PC-3 (cell line): Measurements from ENCODE around the gene TMEM45A. TPM values are rescaled to one million over a fixed set of nuclear protein-coding genes. Genes with fewer than 3 reads are reported as not detected.

Experiments
- ATAC-seq: fragments of 200-7000 bp; cut with Tn5 transposase; 2 replicates; pipeline ENCODE4 v1.9.1; 2020; ENCODE audit warnings: mild to moderate bottlenecking, moderate library complexity
- BruUV-seq: library from RNA; stranded (reverse); fragments of 400-500 nt; replicated peaks from 2 replicates; lab custom pipeline; 2021; lab: Mats Ljungman, UMichigan
- CTCF ChIA-PET: fragments of 300-600 bp; sonication (Branson Sonifier 250); formaldehyde crosslinking; loops from one replicate; lab custom pipeline; 2022; ENCODE audit warnings: antibody characterized with exemption; lab: Charles Lee
- POLR2A ChIA-PET: fragments of 300-600 bp; sonication (Branson Sonifier 250); formaldehyde crosslinking; loops from one replicate; lab custom pipeline; 2022; ENCODE audit warnings: antibody characterized with exemption; ENCODE audit not compliant: unreplicated experiment; lab: Charles Lee
- DNase-seq: peaks from one replicate; pipeline ENCODE4 v3.0.0-alpha.2; 2015
- H2AFZ ChIP-seq: fragments of 300-600 bp; sonication (generic); 2 replicates; pipeline ENCODE4 v1.6.0; 2016; ENCODE audit warnings: antibody characterized with exemption, low read length
- H3F3A ChIP-seq: fragments of 300-600 bp; sonication (generic); one replicate; pipeline ENCODE4 v1.6.0; 2017; ENCODE audit warnings: antibody characterized with exemption, low read length, control low read depth, mild to moderate bottlenecking; ENCODE audit not compliant: unreplicated experiment
- H3K27ac ChIP-seq: fragments of 300-600 bp; sonication (generic); 2 replicates; pipeline ENCODE4 v1.5.1; 2016; ENCODE audit warnings: mild to moderate bottlenecking, low read length
- H3K27me3 ChIP-seq: fragments of 300-600 bp; sonication (generic); 2 replicates; pipeline ENCODE4 v1.6.1; 2016; ENCODE audit warnings: low read length, mixed read lengths
- H3K36me3 ChIP-seq: fragments of 300-600 bp; sonication (generic); 2 replicates; pipeline ENCODE4 v1.6.1; 2016; ENCODE audit warnings: low read depth, mixed run types, low read length, mixed read lengths
- H3K4me1 ChIP-seq: fragments of 300-600 bp; sonication (generic); 2 replicates; pipeline ENCODE4 v1.5.1; 2016; ENCODE audit warnings: low read length; ENCODE audit not compliant: insufficient read depth
- H3K4me2 ChIP-seq: fragments of 300-600 bp; sonication (generic); 2 replicates; pipeline ENCODE4 v1.6.0; 2016; ENCODE audit warnings: low read length
- H3K4me3 ChIP-seq: fragments of 300-600 bp; sonication (generic); 2 replicates; pipeline ENCODE4 v1.5.1; 2016; ENCODE audit warnings: mild to moderate bottlenecking, low read length, mixed read lengths
- H3K79me2 ChIP-seq: fragments of 300-600 bp; sonication (generic); 2 replicates; pipeline ENCODE4 v1.6.1; 2017; ENCODE audit warnings: low read length, mixed read lengths
- H3K9ac ChIP-seq: fragments of 300-600 bp; sonication (generic); 2 replicates; pipeline ENCODE4 v1.6.0; 2016; ENCODE audit warnings: mild to moderate bottlenecking, low read length
- H3K9me2 ChIP-seq: fragments of 300-600 bp; sonication (generic); replicated peaks from 2 replicates; pipeline ENCODE4 v1.6.1; 2016; ENCODE audit warnings: mixed run types, low read length, mixed read lengths
- H3K9me3 ChIP-seq: fragments of 300-600 bp; sonication (generic); 2 replicates; pipeline ENCODE4 v1.6.1; 2016; ENCODE audit warnings: low read length, mixed read lengths
- H4K20me1 ChIP-seq: fragments of 300-600 bp; sonication (generic); 2 replicates; pipeline ENCODE4 v1.6.1; 2016; ENCODE audit warnings: low read length, mixed read lengths
- EZH2 ChIP-seq: fragments of 300-600 bp; sonication (generic); IDR thresholded peaks from one replicate; pipeline ENCODE4 v1.6.1; 2017; ENCODE audit warnings: antibody characterized with exemption, mild to moderate bottlenecking, low read length; ENCODE audit not compliant: unreplicated experiment
- EZH2phosphoT487 ChIP-seq: fragments of 300-600 bp; sonication (generic); IDR thresholded peaks from 2 replicates; pipeline ENCODE4 v1.6.1; 2018; ENCODE audit warnings: mild to moderate bottlenecking, antibody characterized with exemption, low read length, borderline replicate concordance
- intact Hi-C: fragments of 100-400 bp; cut with micrococcal nuclease; formaldehyde crosslinking; loops from 2 replicates; pipeline ENCODE4 v1.9.0; 2023
- total RNA-seq: library from RNA; depleted of rRNA; stranded (reverse); fragments of >200 nt; gene quantifications from 2 replicates; pipeline ENCODE4 v1.2.3, GENCODE V29; 2014
- TF ChIP-seq, protein P1 (sequence below): fragments of 300-600 bp; sonication (generic); conservative IDR thresholded peaks from 2 replicates; pipeline ENCODE4 v1.5.1; 2017; ENCODE audit warnings: antibody characterized with exemption, low read depth, mild to moderate bottlenecking, low read length

The TMEM45A gene
- total RNA-seq, 1 experiment from 2014 or later = 7.6 TPM

DNA sequence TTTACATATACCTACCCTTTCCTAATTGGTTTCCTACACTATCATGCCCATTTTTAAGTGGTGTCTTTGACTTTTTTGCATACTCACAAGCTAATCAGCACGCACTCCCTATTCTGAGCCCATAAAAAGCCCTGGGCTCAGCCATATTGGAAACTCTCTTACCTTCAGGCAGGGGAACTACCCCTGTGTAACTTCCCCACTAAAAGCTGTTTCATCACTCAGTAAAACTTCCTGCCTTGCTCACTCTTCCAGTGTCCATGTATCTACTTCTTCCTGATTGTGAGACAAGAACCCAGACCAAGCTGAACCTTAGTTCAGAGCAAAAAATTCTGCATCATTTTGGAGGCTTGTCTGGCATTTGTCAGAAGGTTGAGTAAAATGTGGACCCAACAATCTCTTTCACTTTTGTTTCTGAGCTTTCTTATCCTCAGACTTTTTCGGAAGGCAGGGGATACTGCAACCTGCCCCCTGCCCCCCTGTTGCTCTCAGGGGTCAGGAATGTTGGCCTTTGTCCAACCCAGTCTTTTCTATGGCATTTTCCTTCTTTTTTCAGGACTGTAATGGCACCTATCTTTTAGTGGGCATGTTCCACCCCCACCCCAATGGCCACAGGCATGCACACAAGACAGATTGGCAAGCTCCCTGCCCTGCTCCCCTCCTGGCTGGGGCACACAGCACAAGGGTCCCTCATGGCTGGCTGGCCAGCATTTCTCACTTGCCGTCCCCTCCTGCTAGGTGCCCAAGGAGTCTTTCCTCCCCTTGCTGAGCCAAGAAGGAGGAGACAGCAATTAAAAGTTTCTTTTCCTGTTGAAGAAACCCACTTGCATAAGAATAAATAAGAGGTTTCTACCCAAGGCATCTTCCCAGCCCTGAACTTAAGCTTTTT lies 26.3 kb upstream of the TMEM45A start:
- ATAC-seq (no peak), DNase-seq (no peak)
- Histone ChIP-seq H3K9me2 (no peaks in the 10 kb centered on the region), H3F3A (no peaks in the 10 kb centered on the region), H3K9me3 (peaks cover 15% of the 10 kb centered on the region), H3K9ac (no peak overlapping the region), H3K36me3 (no peaks in the 10 kb centered on the region), H3K27ac (no peak overlapping the region), H4K20me1 (no peaks in the 10 kb centered on the region), H3K79me2 (no peaks in the 10 kb centered on the region), H3K4me1 (peaks cover 11% of the 10 kb centered on the region), H3K27me3 (no peaks in the 10 kb centered on the region), H3K4me2 (no peak overlapping the region), H2AFZ (no peak overlapping the region), H3K4me3 (no peak overlapping the region)
- ChIA-PET CTCF (no interaction called here), POLR2A (no interaction called here)
- no TSS peak for BruUV-seq
- TF ChIP-seq EZH2 (no peak), EZH2phosphoT487 (no peak)
- TF ChIP-seq, protein P1, sequence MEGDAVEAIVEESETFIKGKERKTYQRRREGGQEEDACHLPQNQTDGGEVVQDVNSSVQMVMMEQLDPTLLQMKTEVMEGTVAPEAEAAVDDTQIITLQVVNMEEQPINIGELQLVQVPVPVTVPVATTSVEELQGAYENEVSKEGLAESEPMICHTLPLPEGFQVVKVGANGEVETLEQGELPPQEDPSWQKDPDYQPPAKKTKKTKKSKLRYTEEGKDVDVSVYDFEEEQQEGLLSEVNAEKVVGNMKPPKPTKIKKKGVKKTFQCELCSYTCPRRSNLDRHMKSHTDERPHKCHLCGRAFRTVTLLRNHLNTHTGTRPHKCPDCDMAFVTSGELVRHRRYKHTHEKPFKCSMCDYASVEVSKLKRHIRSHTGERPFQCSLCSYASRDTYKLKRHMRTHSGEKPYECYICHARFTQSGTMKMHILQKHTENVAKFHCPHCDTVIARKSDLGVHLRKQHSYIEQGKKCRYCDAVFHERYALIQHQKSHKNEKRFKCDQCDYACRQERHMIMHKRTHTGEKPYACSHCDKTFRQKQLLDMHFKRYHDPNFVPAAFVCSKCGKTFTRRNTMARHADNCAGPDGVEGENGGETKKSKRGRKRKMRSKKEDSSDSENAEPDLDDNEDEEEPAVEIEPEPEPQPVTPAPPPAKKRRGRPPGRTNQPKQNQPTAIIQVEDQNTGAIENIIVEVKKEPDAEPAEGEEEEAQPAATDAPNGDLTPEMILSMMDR = no peak
- intact Hi-C loops = loop anchor here (10.0 kb wide), 1 partner anchor 631 kb away; no protein-coding TSS in a partner anchor

DNA sequence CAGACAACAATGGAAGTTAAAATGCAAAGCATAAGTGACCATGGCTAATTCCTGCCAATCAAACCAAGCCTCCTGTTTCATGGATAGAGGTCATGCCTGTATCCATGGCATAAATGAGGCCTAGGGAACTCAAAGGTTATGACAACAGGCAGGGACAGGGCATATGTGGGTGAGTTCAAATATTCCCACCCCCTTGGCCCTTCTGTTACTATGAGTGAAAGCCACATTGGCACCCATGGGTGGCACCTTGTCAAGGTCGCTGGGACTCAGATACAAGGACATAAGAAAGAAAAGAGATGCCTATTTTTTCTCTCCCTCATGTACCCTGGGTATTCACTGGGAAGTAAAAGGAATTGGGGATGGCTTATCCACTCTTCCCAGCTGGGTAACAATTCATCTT lies 25.3 kb upstream of the TMEM45A start:
- H3K4me2 ChIP-seq = no peak overlapping the region
- no peaks in the 10 kb centered on the region for H3K79me2 ChIP-seq
- ChIA-PET CTCF (no interaction called here), POLR2A (no interaction called here)
- intact Hi-C loops = loop anchor here (10.0 kb wide), 1 partner anchor 632 kb away; no protein-coding TSS in a partner anchor
- no peak overlapping the region for H3K27ac ChIP-seq
- no peaks in the 10 kb centered on the region for H3K27me3 ChIP-seq
- H3K9ac ChIP-seq = no peak overlapping the region
- no peaks in the 10 kb centered on the region for H3K9me2 ChIP-seq
- no peaks in the 10 kb centered on the region for H3K36me3 ChIP-seq
- no peak overlapping the region for H3K4me3 ChIP-seq
- TF ChIP-seq EZH2phosphoT487 (no peak), EZH2 (no peak)
- TF ChIP-seq, protein P1 = no peak
- no TSS peak for BruUV-seq
- DNase-seq (no peak), ATAC-seq (no peak)
- no peaks in the 10 kb centered on the region for H3F3A ChIP-seq
- peaks cover 11% of the 10 kb centered on the region for H3K4me1 ChIP-seq
- no peaks in the 10 kb centered on the region for H4K20me1 ChIP-seq
- H2AFZ ChIP-seq = no peak overlapping the region
- peaks cover 15% of the 10 kb centered on the region for H3K9me3 ChIP-seq

DNA sequence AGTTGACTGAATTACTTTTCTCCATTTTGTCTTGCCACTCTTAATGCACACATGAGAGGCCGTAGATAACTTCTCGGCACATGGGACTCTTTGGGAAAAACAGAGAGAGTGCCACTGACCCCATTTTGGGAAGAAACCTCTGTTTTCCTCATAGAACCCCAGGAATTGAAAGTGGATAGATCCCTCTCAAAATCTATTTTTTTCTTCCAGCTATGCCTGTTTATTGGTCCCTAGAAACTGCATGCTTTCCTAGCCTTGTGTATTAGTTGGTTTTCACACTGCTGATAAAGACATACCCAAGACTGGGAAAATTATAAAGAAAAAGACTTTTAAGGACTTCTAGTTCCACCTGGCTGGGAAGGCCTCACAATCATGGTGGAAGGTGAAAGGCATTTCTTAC lies 23.7 kb upstream of the TMEM45A start:
- no peaks in the 10 kb centered on the region for H3F3A ChIP-seq
- no TSS peak for BruUV-seq
- intact Hi-C loops = loop anchor here (10.0 kb wide), 1 partner anchor 634 kb away; no protein-coding TSS in a partner anchor
- H3K4me2 ChIP-seq = no peak overlapping the region
- peaks cover 15% of the 10 kb centered on the region for H3K9me3 ChIP-seq
- no peaks in the 10 kb centered on the region for H3K79me2 ChIP-seq
- DNase-seq (no peak), ATAC-seq (no peak)
- CTCF ChIA-PET = no interaction called here
- TF ChIP-seq, protein P1 = no peak
- no peak for TF ChIP-seq EZH2
- no peak for TF ChIP-seq EZH2phosphoT487
- H3K36me3 ChIP-seq = no peaks in the 10 kb centered on the region
- no peak overlapping the region for H2AFZ ChIP-seq
- H3K27ac ChIP-seq = no peak overlapping the region
- POLR2A ChIA-PET = interaction anchor here (0.6 kb wide), 1 partner anchor 152 kb away, joined by 4 read pairs; no protein-coding TSS in a partner anchor
- no peaks in the 10 kb centered on the region for H3K9me2 ChIP-seq
- H3K4me3 ChIP-seq = no peak overlapping the region
- no peak overlapping the region for H3K9ac ChIP-seq
- peaks cover 5% of the 10 kb centered on the region for H3K4me1 ChIP-seq
- no peaks in the 10 kb centered on the region for H3K27me3 ChIP-seq
- no peaks in the 10 kb centered on the region for H4K20me1 ChIP-seq
